Neuronal stem cell (in vitro differentiated cells): ENCODE measurements around the gene KRTAP13-3.
A peak's percentile ranks its signal among the peaks of the same experiment; 100 is the strongest.

Experiments used
- DNase-seq: peaks from one replicate; pipeline ENCODE4 v3.0.0-alpha.2; 2013; ENCODE audit warnings: low spot score
- H2AFZ ChIP-seq: one replicate; pipeline ENCODE4 v1.6.1; 2013; ENCODE audit warnings: mild to moderate bottlenecking, low read length, inconsistent platforms
- H2AK5ac ChIP-seq: 2 replicates; pipeline ENCODE4 v1.6.1; 2013; ENCODE audit warnings: low read depth, mild to moderate bottlenecking, inconsistent platforms, low read length, moderate library complexity, mixed read lengths
- H2BK120ac ChIP-seq: 2 replicates; pipeline ENCODE4 v1.6.1; 2013; ENCODE audit warnings: low read depth, mild to moderate bottlenecking, inconsistent platforms, low read length, moderate library complexity, mixed read lengths
- H2BK12ac ChIP-seq: one replicate; pipeline ENCODE4 v1.6.1; 2013; ENCODE audit warnings: low read length, inconsistent platforms
- H2BK15ac ChIP-seq: 2 replicates; pipeline ENCODE4 v1.6.1; 2013; ENCODE audit warnings: mild to moderate bottlenecking, low read length, inconsistent platforms, mixed read lengths
- H2BK5ac ChIP-seq: one replicate; pipeline ENCODE4 v1.6.1; 2013; ENCODE audit warnings: inconsistent platforms, mild to moderate bottlenecking, low read length, moderate library complexity
- H3K14ac ChIP-seq: one replicate; pipeline ENCODE4 v1.6.1; 2013; ENCODE audit warnings: low read length, inconsistent platforms
- H3K18ac ChIP-seq: 2 replicates; pipeline ENCODE4 v1.6.1; 2013; ENCODE audit warnings: low read length, inconsistent platforms
- H3K23ac ChIP-seq: 2 replicates; pipeline ENCODE4 v1.6.1; 2013; ENCODE audit warnings: low read depth, mild to moderate bottlenecking, mixed read lengths, low read length, inconsistent platforms; ENCODE audit not compliant: poor library complexity
- H3K27ac ChIP-seq: replicated peaks from 3 replicates; pipeline ENCODE4 v1.5.1; 2013; ENCODE audit warnings: low read length, inconsistent platforms
- H3K27me3 ChIP-seq, 3 experiments: 2 replicates each; pipeline ENCODE4 v1.6.1; 2013; ENCODE audit warnings: low read length in 3 of 3, mild to moderate bottlenecking in 2 of 3, inconsistent platforms in 1 of 3, low read depth in 1 of 3, mixed read lengths in 1 of 3, moderate library complexity in 1 of 3; ENCODE audit not compliant: control insufficient read depth in 3 of 3, insufficient read depth in 3 of 3
- H3K36me3 ChIP-seq, 2 donors: replicated peaks in 1 of 2; 2 replicates each; pipeline ENCODE4 v1.6.1; 2013; ENCODE audit warnings: low read length in 2 of 2; ENCODE audit not compliant: control insufficient read depth in 2 of 2, insufficient read depth in 2 of 2
- H3K4ac ChIP-seq: 2 replicates; pipeline ENCODE4 v1.6.1; 2013; ENCODE audit warnings: inconsistent platforms, mild to moderate bottlenecking, low read length, moderate library complexity
- H3K4me1 ChIP-seq, 2 donors: 1 replicate in 1 of 2; 2 replicates in 1 of 2; pipeline ENCODE4 v1.6.1; 2013; ENCODE audit warnings: low read length in 2 of 2, low read depth in 1 of 2; ENCODE audit not compliant: control insufficient read depth in 2 of 2, insufficient read depth in 1 of 2
- H3K4me2 ChIP-seq: one replicate; pipeline ENCODE4 v1.6.1; 2013; ENCODE audit warnings: mild to moderate bottlenecking, low read length, inconsistent platforms; ENCODE audit not compliant: insufficient read depth, poor library complexity, severe bottlenecking
- H3K4me3 ChIP-seq, 2 donors: 2 replicates each; pipeline ENCODE4 v1.5.1; 2013; ENCODE audit warnings: low read length in 2 of 2, mild to moderate bottlenecking in 2 of 2, inconsistent platforms in 1 of 2, moderate library complexity in 1 of 2
- H3K79me1 ChIP-seq: one replicate; pipeline ENCODE4 v1.6.1; 2013; ENCODE audit warnings: low read depth, mild to moderate bottlenecking, inconsistent platforms, low read length, moderate library complexity
- H3K9ac ChIP-seq: one replicate; pipeline ENCODE4 v1.6.1; 2013; ENCODE audit warnings: mild to moderate bottlenecking, low read depth, low read length, inconsistent platforms; ENCODE audit not compliant: poor library complexity
- H3K9me3 ChIP-seq, 2 donors: replicated peaks in 1 of 2; 2 replicates each; pipeline versions ENCODE3 to v1.6.1; 2013; ENCODE audit warnings: low read length in 2 of 2, mild to moderate bottlenecking in 2 of 2, inconsistent platforms in 1 of 2, low read depth in 1 of 2, mixed read lengths in 1 of 2, moderate library complexity in 1 of 2; ENCODE audit not compliant: control insufficient read depth in 2 of 2, insufficient read depth in 1 of 2
- H4K8ac ChIP-seq: one replicate; pipeline ENCODE4 v1.6.1; 2013; ENCODE audit warnings: low read depth, mild to moderate bottlenecking, inconsistent platforms, low read length, moderate library complexity
- H4K91ac ChIP-seq: one replicate; pipeline ENCODE4 v1.6.1; 2013; ENCODE audit warnings: low read length, low read depth, mild to moderate bottlenecking, inconsistent platforms; ENCODE audit not compliant: poor library complexity
- WGBS, 2 donors: extraction: QIAGEN DNeasy Blood & Tissue Kit; methylation state at CpG; one replicate each; pipeline ENCODE4 v1.1.7; 2013; ENCODE audit warnings: missing lambda C conversion rate in 2 of 2, mixed read lengths in 1 of 2; ENCODE audit not compliant: insufficient read length in 2 of 2, insufficient replicate concordance in 1 of 2; ENCODE audit errors: extremely low coverage in 2 of 2; 5-methylcytosine and 5-hydroxymethylcytosine counted together

The KRTAP13-3 gene

GRCh38 chr21:30437010-30437565 lies 11.4 kb upstream of the KRTAP13-3 start:
- Histone ChIP-seq H3K9me3 (no peaks in the 10 kb centered on the region), H3K23ac (no peak overlapping the region), H3K18ac (no peak overlapping the region), H2AFZ (no peak overlapping the region), H3K79me1 (no peaks in the 10 kb centered on the region), H3K4ac (no peak overlapping the region), H3K14ac (no peak overlapping the region), H3K4me2 (no peak overlapping the region), H3K27me3 (no peaks in the 10 kb centered on the region), H4K91ac (no peak overlapping the region), H2BK12ac (no peak overlapping the region), H4K8ac (no peak overlapping the region), H3K9ac (no peak overlapping the region), H2AK5ac (no peak overlapping the region), H2BK120ac (no peak overlapping the region), H2BK5ac (no peak overlapping the region), H3K4me3 (no peak overlapping the region), H2BK15ac (no peak overlapping the region), H3K36me3 (no peaks in the 10 kb centered on the region), H3K27ac (no peak overlapping the region), H3K4me1 (peaks cover 0 to 2% of the 10 kb centered on the region in 2 donors)
- WGBS, 2 donors: no CpG with 5 or more reads among the region's 3 CpGs
- DNase-seq: no peak

- no peak overlapping the region for H3K4me2 ChIP-seq
- no peak overlapping the region for H2BK15ac ChIP-seq
- no peak overlapping the region for H3K23ac ChIP-seq
- no peak overlapping the region for H2AK5ac ChIP-seq
- H3K4me3 ChIP-seq: no peak overlapping the region
- H3K4me1 ChIP-seq: peaks cover 0 to 2% of the 10 kb centered on the region in 2 donors
- H2AFZ ChIP-seq: no peak overlapping the region
- H3K4ac ChIP-seq: no peak overlapping the region
- WGBS, 2 donors: no CpG with 5 or more reads among the region's 10 CpGs
- H4K8ac ChIP-seq: no peak overlapping the region
- H2BK120ac ChIP-seq: no peak overlapping the region
- H3K79me1 ChIP-seq: no peaks in the 10 kb centered on the region
- H2BK12ac ChIP-seq: no peak overlapping the region
- H3K27ac ChIP-seq: no peak overlapping the region
- DNase-seq: peak; percentile 11
- no peak overlapping the region for H2BK5ac ChIP-seq
- H3K9ac ChIP-seq: no peak overlapping the region
- no peaks in the 10 kb centered on the region for H3K36me3 ChIP-seq
- no peaks in the 10 kb centered on the region for H3K27me3 ChIP-seq
- peaks cover 0 to 3% of the 10 kb centered on the region in 2 donors for H3K9me3 ChIP-seq
- H4K91ac ChIP-seq: no peak overlapping the region
- H3K14ac ChIP-seq: no peak overlapping the region
- no peak overlapping the region for H3K18ac ChIP-seq
Observed at GRCh38 chr21:30434033-30434631, 8.4 kb upstream of the KRTAP13-3 start.

GRCh38 chr21:30430170-30430655 lies 4.5 kb upstream of the KRTAP13-3 start, which contains the start of gene KRTAP13-4:
TSS of gene KRTAP13-4 (plus strand) at chr21:30430220. CDS start at chr21:30430276, 56 bp downstream.
- no peak for DNase-seq
- no peak within 1 kb of the TSS for H3K27ac ChIP-seq
- no peak within 1 kb of the TSS for H3K4ac ChIP-seq
- H3K23ac ChIP-seq: no peak within 1 kb of the TSS
- H3K27me3 ChIP-seq: no peaks in the 10 kb centered on the region
- no peak within 1 kb of the TSS for H2AFZ ChIP-seq
- H3K36me3 ChIP-seq: no peaks in the 10 kb centered on the region
- H3K4me1 ChIP-seq: peaks cover 0 to 3% of the 10 kb centered on the region in 2 donors
- no peak within 1 kb of the TSS for H4K91ac ChIP-seq
- H3K14ac ChIP-seq: no peak within 1 kb of the TSS
- H3K4me2 ChIP-seq: no peak within 1 kb of the TSS
- no peaks in the 10 kb centered on the region for H3K79me1 ChIP-seq
- no peak within 1 kb of the TSS for H2BK12ac ChIP-seq
- peaks cover 0 to 3% of the 10 kb centered on the region in 2 donors for H3K9me3 ChIP-seq
- H2BK5ac ChIP-seq: no peak within 1 kb of the TSS
- H2BK120ac ChIP-seq: no peak within 1 kb of the TSS
- H2BK15ac ChIP-seq: no peak within 1 kb of the TSS
- H2AK5ac ChIP-seq: peak within 1 kb of the TSS; percentile 32
- no peak within 1 kb of the TSS for H3K9ac ChIP-seq
- WGBS, 2 donors: no CpG with 5 or more reads among the region's 9 CpGs
- no peak within 1 kb of the TSS for H3K4me3 ChIP-seq
- no peak within 1 kb of the TSS for H3K18ac ChIP-seq
- no peak within 1 kb of the TSS for H4K8ac ChIP-seq

GRCh38 chr21:30426731-30427130 lies 1.0 kb upstream of the KRTAP13-3 start:
- Histone ChIP-seq H3K23ac (no peak overlapping the region), H2BK5ac (no peak overlapping the region), H3K14ac (no peak overlapping the region), H3K27me3 (no peaks in the 10 kb centered on the region), H2BK120ac (no peak overlapping the region), H2BK15ac (no peak overlapping the region), H3K4ac (no peak overlapping the region), H3K4me1 (peaks cover 0 to 3% of the 10 kb centered on the region in 2 donors), H3K9me3 (peaks cover 0 to 3% of the 10 kb centered on the region in 2 donors), H2BK12ac (no peak overlapping the region), H3K79me1 (no peaks in the 10 kb centered on the region), H2AFZ (no peak overlapping the region), H3K4me3 (no peak overlapping the region), H3K9ac (no peak overlapping the region), H3K27ac (peak overlapping the region; percentile 51), H4K91ac (no peak overlapping the region), H2AK5ac (no peak overlapping the region), H4K8ac (no peak overlapping the region), H3K36me3 (no peaks in the 10 kb centered on the region), H3K18ac (no peak overlapping the region), H3K4me2 (no peak overlapping the region)
- WGBS, 2 donors: no CpG with 5 or more reads among the region's 3 CpGs
- peak; percentile 11 for DNase-seq
